ENCODE data around the gene SPP2.

SPP2 gene, protein sequence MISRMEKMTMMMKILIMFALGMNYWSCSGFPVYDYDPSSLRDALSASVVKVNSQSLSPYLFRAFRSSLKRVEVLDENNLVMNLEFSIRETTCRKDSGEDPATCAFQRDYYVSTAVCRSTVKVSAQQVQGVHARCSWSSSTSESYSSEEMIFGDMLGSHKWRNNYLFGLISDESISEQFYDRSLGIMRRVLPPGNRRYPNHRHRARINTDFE

DNA sequence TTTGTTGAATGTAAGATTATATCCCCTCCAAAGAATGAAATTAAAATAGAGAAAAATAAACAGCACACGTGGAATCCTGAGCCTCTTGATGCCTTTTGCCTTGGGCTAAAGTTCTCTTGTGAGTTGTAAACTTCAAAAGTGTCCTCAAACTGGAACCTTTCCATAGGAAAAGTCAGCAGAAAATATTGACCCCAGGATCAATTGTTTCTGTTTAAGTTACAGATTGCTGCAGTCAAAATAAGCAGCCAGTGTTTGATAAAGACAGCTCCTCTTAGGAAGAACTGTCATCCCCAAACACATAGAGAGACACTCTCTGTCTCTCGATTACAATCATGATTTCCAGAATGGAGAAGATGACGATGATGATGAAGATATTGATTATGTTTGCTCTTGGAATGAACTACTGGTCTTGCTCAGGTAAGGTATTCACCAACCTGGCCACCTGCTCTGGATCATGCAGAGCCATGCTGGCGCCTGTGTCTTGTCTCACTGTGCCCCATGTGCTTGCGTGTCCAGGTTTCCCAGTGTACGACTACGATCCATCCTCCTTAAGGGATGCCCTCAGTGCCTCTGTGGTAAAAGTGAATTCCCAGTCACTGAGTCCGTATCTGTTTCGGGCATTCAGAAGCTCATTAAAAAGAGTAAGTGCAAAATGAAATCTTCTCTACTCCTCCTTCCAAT is at the start of gene SPP2:
Gene SPP2, plus strand, starts transcription at position 248 of the 681 bp plus-strand sequence. Its CDS starts 85 bp downstream, at position 333.
- no peak for DNase-seq

DNA sequence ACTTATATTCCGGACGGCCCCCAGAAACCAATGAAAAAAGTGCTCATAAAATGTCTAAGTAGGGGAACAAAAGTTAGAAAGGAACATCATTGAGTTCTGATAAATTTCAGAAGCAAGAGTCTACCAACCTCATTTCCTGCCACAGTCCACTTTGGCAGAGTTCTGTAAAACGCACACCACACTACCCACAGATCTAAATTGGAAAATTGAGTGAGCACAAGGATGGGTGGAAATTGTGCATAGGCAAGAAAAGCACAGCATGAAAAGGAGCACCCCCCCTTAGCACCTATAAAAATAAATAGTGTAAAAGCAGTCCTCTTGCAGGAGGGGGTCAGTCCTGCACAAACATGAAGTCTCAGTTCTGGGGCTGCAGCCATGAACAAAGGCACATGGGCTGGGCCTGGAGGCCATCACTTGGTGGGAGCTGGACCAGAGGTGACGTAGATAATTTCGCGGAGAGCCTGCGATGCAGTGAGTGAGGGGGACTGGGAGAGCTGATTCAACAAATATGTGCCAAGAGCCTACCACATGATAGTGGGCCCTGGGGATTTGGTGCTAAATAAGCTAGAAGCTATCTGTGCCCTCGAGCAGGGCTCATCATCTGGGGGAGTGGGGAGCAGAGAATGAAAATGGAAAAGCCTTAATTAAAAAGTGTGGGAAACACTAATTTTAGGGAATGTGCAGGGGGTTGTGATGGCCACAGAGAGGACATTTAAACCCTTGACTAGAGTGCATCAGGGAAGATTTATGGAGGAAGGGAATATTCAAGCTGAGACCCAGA is 48.9 kb upstream of the SPP2 start:
- DNase-seq = no peak

DNA sequence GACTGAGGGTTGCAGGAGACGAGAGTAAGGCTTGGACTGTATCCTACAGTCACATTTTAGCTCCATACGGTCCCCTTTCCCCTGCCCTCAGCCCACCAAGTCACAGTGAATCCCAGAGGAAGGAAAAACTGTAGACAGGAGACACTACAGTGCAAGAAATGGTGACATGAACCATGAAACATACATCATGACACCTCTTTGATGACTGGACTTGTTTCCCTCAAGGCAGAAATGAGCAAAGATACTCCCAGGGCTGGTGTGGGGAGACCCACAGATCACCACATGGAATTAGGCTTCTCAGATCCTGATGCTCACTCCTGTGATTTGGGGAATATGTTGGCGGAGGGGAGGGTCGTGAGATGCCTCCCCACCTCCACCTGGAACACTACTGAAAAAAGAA is 48.2 kb upstream of the SPP2 start:
- no peak for DNase-seq

DNA sequence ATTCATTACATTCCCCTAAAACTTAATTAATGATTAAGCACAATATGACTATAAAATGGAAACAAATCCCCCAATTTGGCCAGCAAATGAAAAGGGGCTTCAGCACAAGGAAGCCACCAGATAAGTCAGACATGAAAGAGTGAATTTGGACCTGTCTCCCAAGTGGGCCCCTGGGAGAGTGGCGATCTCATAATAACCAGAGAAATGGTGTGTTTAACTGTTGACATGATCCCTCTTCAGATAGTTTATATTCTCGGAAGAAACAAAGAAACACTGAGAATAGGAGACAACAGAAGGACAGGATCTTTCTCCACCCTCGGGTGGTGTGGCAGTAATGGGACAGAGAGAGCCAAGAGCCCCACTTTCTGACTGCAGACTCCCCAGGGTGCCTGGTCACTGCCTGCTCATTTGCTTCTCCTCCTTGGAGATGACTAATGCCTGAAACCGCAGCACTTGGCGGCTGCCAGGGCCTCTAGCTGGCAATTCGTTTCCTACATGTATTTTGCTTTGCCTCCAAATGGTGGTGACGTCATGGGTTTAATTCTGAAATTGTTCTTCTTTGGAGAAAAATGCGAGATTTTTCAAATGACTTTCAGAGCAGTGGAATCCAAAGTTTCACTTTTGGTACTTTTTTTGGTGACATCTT is 46.4 kb upstream of the SPP2 start:
- DNase-seq = no peak

DNA sequence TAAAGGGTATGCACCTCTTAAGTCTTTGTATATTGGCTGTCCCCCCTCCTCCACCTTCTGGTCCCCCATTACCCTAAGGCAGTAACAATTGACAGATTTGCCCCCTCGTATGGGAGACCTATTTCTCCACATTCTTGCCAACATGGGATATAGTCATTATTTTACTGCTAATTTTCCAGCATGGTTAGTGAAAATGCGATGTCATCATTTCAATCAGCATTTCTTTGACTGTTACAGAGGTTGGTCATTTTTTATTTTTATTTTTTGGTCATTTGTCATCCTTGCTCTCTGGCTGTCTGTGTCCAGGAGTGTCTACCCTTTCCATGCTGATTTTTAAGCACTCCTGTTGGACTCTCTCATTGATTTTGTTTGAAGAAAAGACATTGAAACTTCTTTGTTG is 45.4 kb upstream of the SPP2 start:
- DNase-seq = no peak

DNA sequence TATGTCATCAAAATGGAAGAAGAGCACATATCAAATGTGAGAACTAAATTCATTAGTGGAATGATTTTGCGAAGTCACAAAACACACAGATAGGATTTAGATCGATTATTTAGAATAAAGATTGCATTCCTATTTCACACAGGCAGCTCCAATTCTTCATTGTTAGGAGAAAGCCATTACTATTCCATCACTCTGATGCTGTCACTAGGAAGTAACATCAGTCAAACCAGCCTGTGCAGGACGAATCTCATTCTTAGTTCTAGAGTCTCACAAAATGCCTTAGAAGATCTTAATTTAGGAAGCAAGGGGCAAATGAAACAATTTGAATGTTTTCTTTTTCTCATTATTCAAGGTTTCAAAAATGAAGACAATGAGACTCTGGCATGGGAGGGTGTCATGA is 44.0 kb upstream of the SPP2 start:
- no peak for DNase-seq

DNA sequence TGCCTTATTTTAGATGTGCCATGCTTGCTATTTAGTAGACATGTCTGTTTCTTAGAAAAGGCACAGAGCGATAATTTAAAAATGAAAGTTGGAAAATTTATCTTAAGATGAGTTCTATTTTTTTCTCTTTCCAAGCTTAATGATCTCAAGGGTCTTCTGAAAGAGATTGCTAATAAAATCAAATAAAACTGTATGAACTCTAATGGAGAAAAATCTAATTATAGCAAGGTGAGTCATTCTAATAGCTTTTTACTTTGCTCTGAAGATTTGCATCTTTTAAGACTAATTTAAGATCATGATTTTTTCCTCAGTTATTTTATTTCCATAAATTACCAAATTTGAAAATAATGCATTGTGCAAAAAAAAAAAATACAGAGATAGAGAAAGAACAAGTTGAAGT is 36.1 kb upstream of the SPP2 start:
- no peak for DNase-seq

DNA sequence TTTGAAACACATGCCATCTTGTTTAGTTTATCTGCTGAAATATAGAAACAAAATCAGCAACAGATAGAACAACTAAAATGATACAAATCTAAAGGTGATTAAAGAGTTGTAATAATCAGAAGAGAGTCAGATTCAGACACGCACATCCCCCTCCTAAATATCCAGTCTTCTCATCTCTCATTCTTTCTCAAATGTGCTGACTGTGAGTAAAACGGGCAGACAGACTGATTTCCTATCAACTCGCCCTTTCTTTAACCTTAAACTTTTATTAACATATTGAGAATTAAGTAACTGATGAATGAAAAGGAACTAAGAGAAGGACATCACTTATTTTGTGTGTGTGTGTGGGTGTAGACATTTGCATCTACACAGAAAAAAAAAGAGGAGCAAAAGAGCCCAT is 34.6 kb upstream of the SPP2 start:
- DNase-seq = no peak

DNA sequence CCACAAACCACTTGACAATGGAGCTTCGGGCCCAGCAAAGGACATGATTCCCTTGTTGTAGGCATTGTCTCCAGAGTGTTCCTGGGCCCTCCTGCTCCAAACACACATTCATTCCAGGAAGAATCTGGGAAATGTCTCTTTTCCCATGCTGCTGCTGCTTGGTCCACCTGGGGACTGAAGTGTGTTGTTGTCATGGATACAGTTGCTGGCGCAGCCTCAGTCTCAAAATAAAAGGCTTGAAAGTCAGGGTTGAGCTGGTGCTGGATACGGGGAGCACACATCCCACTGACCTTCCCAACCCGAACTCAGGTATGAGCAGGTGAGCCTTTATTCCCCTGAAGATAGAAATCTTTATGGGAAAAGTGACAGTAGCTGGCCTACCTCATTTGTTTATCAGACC is 30.6 kb upstream of the SPP2 start:
- no peak for DNase-seq

DNA sequence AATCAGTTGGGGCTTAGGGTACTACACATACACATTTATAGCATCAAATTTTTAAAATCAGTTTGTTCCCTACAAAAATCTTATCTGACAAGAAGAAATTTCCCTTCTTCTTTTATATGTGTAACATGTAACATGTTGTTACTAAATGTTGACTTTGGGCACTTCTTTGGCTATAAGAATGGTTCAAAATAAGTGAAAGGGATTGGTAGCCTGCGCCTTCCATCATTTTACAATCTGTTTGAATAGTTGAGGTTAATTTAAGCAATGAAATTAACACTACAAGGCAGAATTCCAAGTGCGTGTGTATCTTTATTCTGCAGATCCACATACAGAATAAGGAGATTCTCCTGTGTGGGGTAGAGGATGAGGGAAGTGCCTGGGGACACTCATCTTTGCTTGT is 30.2 kb upstream of the SPP2 start:
- no peak for DNase-seq

DNA sequence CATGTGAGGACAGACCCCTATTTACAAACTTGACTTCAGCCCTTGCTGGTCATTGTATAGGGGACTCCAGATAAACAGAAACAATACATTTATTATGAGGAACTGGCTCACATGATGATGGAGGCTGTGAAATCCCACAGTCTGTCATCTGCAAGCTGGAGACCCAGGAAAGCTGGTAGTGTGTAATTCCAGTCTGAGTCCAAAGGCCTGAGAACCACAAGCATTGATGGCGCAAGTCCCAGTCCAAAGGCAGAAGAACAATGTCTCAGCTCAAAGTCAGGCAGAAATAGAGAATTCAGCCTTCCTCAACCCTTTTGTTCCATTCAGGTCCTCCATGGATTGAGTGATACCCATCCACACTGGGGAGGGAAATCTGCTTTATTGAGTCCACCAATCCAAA is 28.1 kb upstream of the SPP2 start:
- DNase-seq = no peak

DNA sequence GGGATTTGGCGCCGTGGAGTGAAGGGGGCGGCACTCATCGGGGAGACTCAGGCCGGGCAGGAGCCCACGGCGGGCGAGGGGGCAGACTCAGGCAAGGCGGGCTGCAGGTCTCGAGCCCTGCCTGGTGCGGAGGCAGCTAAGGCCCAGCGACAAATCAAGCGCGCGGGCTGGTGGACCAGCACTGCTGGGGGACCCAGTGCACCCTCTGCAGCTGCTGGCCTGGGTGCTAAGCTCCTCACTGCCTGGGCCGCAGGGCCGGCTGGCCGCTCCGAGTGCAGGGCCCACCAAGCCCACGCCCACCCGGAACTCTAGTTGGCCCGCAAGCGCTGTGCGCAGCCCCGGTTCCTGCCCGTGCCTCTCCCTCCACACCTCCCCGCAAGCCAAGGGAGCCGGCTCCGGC is 26.2 kb upstream of the SPP2 start:
- no peak for DNase-seq

DNA sequence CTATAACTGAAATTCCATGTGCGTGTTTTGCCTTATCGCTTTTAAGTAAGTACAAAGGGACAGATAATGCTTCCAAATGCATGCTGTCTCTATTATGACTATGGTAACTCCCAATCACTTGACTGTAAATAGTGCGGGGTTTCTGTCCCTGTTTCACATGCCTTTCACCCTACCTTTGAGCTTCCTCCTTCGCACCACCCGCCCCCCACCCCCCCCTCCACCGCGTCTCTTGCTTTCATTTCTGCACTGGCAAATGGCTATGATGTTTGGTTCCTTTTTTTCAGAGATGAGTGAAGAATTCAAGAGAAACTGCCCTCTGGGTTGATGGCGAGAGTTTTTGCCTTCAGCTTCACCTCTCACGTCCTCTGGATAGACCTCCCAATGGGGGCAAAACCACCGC is 25.0 kb upstream of the SPP2 start:
- DNase-seq = no peak

DNA sequence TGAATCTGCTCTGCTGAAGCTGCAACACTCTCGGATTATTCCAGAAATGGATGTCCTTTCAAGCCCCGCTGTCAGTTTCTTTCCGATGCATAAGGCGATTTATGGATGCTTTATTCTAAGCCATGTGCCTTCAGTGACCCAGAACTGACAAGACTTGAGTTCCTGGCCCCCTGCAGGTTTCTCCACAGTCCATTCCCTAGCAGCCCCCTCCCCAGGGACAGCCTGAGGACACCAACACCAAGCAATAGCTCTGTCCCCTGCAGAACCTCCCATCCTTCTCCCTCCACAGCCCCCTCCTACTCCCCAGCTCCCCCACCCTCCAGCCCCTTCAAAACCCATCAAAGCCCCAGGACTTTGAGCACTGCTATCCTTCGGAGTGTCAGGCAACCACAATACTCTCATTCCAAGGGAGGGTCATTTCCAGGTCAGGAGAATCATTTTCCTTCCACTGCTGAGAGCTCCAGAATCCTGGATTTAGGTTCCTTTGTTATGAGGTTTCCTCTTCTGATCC is 24.6 kb upstream of the SPP2 start:
- DNase-seq = no peak

DNA sequence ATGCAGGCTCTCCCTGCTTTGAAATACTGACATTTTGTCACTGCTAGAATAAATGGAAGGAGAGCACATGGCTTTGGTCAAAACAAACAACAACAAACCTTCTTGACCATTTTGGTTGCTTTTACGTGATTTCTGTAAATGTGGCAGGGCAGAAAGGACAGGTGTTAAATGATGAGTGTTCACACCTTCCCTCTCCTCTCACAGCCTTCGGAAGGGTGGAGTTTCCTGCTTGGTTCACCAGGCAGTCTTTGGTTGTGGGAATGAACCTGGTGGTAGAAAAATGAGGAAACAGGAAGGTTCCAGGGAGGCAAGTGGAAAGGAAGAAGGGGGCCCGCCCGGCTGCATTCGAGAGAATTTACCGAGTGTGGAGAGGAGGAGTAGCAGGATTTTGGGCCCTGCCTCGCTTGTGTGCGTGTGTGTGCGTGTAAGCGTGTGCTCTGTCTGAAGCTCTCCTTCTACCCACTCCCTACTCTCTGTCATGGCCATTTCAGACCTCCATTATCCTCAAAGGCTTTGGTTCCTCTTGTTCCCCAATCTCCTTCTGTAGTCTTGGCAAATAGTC is 23.7 kb upstream of the SPP2 start:
- DNase-seq = no peak

DNA sequence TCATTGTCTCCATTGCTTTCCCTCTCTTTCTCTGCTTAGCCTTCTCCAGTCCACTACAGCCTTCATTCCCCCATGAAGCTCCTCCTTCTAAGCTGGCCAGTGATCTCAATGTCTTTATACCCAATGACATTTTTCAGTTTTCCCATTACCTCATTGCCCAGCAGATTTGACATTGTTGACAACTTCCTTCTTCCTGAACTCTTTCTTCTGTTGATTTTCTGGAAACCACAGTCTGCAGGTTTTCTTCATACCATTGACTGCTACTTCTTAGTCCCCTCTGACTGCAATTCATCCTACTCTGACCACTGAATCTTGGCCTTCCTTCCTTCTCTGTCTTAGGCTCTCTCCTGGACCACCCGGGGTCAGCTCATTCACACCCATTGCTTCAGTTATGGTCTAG is 22.9 kb upstream of the SPP2 start:
- DNase-seq = no peak

DNA sequence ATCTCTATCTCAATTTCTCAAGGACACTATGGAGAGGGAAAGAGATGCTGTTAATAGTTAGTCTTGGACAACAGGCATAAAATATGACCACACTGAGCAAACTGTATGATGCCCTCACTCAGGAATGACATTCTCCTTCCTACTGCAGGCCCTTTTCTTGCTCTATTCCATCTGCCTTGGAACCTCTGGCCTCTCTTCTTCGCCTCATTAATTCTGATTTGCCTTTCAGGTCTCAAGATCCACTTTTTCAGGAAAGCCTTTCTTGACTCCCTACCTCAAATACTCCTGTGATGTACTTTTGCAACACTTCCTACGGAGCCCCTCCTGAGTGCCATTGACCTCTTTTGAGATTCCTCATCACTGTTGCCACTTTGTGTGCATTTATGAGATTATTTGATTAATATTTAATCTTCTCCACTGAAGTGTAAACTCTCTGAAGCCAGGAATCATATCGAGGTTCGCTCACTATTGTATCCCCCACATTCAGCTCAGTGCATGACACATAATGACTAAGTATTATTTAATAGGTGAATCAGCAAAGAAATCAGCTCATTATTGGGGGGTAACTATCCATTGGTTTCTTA is 21.3 kb upstream of the SPP2 start:
- DNase-seq = no peak

DNA sequence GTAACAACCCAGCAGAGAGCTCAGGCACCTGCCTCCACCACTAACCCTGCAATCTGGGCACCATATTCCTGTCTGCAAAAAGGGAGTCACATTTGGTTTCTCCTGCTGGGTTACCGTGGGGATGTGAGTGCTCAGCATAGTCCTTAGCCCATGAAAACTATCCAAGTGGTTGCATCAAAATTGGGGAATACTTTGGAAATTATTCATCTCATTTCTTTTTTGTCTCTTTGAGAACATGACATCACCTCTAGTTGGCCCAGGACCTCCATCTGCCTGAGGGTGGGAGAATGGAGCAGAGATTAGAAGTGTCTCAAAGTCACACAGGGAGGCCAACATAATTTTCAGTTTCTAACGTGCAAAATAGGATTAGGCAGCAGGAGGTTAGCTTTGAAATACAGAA is 19.3 kb upstream of the SPP2 start:
- no peak for DNase-seq

DNA sequence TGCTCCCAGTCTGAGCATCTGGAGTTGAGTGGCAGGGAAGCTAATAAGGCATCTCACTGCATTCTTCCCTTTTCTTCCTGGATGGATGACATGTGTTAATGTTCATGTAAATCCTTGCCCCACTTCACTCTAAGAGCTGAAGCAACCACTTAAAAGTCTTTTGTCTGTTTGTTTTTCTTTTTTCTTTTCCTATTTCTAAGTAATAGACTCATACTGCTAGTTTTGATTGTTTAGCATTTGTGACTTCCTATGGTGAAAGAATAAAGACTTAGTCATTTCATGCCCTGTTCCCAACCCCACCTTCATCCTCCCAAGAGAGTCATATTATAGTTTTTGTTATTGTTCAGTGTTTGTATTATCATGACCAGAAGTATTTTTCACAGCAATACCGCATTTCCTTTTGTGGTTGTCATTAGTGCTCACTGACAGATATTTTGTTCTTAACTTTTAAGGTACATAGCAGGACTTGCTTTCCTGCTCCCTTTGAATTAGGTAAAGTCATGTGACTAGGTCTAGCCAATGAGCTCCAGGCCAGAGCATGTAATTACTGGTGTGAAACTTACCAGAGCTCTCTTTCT is 18.1 kb upstream of the SPP2 start:
- no peak for DNase-seq

DNA sequence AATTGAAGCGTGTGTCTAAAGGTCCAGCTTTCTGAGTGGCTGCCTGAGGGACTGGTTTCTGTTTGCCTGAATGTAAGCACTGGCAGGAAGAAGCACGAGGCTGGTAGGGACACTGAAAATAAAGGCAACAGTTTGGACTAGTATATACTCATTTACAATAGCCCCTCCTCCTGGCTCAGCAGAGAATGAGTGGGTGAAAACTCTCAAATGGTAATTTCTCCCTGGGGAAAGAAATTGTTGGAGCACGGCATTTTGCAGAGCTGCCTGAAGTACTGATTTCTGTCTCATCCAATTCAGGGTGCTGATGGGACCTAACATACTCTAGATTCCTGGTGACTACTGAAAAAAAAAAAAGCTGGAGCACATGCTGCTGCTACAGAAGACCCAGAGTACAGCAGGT is 17.3 kb upstream of the SPP2 start:
- DNase-seq = no peak

DNA sequence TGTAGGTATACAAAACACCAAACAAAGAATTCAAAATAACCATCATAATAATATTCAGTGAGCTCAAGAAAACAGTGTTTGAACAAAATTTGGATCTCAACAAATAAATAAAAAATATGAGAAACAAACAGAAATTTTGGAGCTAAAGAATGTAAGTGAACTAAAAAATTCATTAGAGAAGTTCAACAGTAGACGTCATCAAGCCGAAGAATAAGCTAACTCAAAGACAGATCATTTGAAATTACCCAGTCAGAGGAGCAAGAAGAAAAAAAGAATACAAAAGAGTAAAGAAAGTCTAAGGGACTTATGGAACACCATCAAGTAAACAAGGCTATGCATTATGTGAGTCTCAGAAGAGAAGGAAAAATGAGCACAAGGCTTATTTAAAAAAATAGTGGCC is 16.6 kb upstream of the SPP2 start:
- no peak for DNase-seq

DNA sequence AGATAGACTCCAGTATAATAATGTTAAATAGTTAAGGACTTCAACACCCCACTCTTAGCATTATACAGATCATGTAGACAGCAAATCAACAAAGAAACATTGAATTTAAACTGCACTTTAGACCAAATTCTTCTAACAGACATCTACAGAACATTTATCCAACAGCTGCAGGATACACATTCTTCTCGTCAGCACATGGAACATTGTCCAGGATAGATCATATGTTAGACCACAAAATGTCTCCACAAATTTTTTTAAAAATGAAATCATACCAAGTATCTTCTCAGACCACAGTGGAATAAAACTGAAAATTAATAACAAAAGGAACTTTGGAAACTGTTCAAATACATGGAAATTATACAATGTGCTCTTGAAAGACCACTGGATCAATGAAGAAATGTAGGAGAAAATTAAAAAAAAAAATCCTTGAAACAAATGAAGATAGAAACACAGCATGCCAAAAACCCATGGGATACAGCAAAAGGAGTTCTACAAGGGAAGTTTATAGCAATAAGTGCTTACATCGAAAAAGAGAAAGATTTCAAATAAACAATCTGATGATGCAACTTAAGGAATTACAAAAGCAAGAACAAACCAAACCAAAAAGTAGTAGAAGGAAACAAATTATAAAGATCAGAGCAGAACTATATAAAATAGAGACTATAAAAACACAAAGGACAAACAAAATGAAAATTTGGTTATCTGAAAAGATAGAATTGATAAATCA is 12.3 kb upstream of the SPP2 start:
- DNase-seq = no peak

Measured in NCI-H1930 (cell line).